SK-N-SH (cell line): Measurements from ENCODE around the gene DUSP9. TPM values are rescaled to one million over a fixed set of nuclear protein-coding genes. Genes with fewer than 3 reads are reported as not detected.
"Not testable (repeated sequence)": the region's sequence is repeated elsewhere in the genome, so short reads cannot be mapped to it uniquely, and the experiment has no call there.

ENCODE experiments used
- CTCF ChIA-PET: fragments of 300-600, 350-600 bp; formaldehyde crosslinking; extraction: SDS; loops from one replicate; lab custom pipeline; 2021; lab: Yijun Ruan, JAX
- POLR2A ChIA-PET: fragments of 350-600 bp; sonication (Branson Sonifier 250); formaldehyde crosslinking; extraction: SDS; loops from one replicate; lab custom pipeline; 2020; ENCODE audit warnings: antibody characterized with exemption, inconsistent platforms; lab: Yijun Ruan, JAX
- DNase-seq: peaks from one replicate; pipeline ENCODE4 v3.0.0; 2012
- H2AFZ ChIP-seq: fragments of 200-600 bp; sonication (generic); 2 replicates; pipeline ENCODE4 v1.8.1; 2016; ENCODE audit warnings: antibody characterized with exemption, mild to moderate bottlenecking, low read depth
- H3F3A ChIP-seq: fragments of 200-600 bp; sonication (generic); replicated peaks from 2 replicates; pipeline ENCODE3; 2016; ENCODE audit warnings: antibody characterized with exemption, mild to moderate bottlenecking; ENCODE audit not compliant: insufficient read depth
- H3K27ac ChIP-seq, 2 experiments: fragments of 200-500 bp in 1 of 2; fragments of 200-600 bp in 1 of 2; sonication (Bioruptor generic) in 1 of 2; sonication (generic), shearing (Covaris generic) in 1 of 2; 2 replicates each; pipeline versions ENCODE4 v1.5.1 to v1.6.1; 2014 to 2016; ENCODE audit warnings: low read depth in 2 of 2, inconsistent platforms in 1 of 2, low read length in 1 of 2, mild to moderate bottlenecking in 1 of 2, mixed read lengths in 1 of 2
- H3K27me3 ChIP-seq: fragments of 200-600 bp; sonication (generic), shearing (Covaris generic); 2 replicates; pipeline ENCODE4 v1.6.1; 2016; ENCODE audit warnings: mixed run types; ENCODE audit not compliant: insufficient read depth
- H3K36me3 ChIP-seq, 2 experiments: fragments of 200-500 bp in 1 of 2; fragments of 200-600 bp in 1 of 2; sonication (Bioruptor generic) in 1 of 2; sonication (generic) in 1 of 2; replicated peaks in 1 of 2; 2 replicates each; pipeline versions ENCODE3 to v1.5.1; 2014 to 2016; ENCODE audit warnings: low read length in 1 of 2, mild to moderate bottlenecking in 1 of 2; ENCODE audit not compliant: insufficient read depth in 2 of 2, control insufficient read depth in 1 of 2
- H3K4me1 ChIP-seq, 2 experiments: fragments of 200-500 bp in 1 of 2; fragments of 200-600 bp in 1 of 2; sonication (Bioruptor generic) in 1 of 2; sonication (generic), shearing (Covaris generic) in 1 of 2; 2 replicates each; pipeline versions ENCODE4 v1.5.1 to v1.6.1; 2014 to 2016; ENCODE audit warnings: low read depth in 1 of 2, low read length in 1 of 2, mixed run types in 1 of 2; ENCODE audit not compliant: insufficient read depth in 2 of 2, control insufficient read depth in 1 of 2
- H3K4me2 ChIP-seq: fragments of 200-600 bp; sonication (generic), shearing (Covaris generic); 2 replicates; pipeline ENCODE4 v1.6.1; 2017; ENCODE audit warnings: mixed run types
- H3K4me3 ChIP-seq, 2 experiments: fragments of 200-500 bp in 1 of 2; fragments of 200-600 bp in 1 of 2; sonication (Bioruptor generic) in 1 of 2; sonication (generic), shearing (Covaris generic) in 1 of 2; 2 replicates each; pipeline versions ENCODE4 v1.5.1 to v1.8.1; 2014 to 2016; ENCODE audit warnings: low read depth in 2 of 2, inconsistent platforms in 1 of 2, low read length in 1 of 2, mild to moderate bottlenecking in 1 of 2, mixed read lengths in 1 of 2, moderate library complexity in 1 of 2
- H3K79me2 ChIP-seq: fragments of 200-600 bp; sonication (generic); 2 replicates; pipeline ENCODE4 v1.8.1; 2017; ENCODE audit warnings: mild to moderate bottlenecking; ENCODE audit not compliant: insufficient read depth
- H3K9ac ChIP-seq: fragments of 200-600 bp; sonication (generic); 2 replicates; pipeline ENCODE4 v1.6.1; 2017; ENCODE audit warnings: mixed run types
- H3K9me2 ChIP-seq: fragments of 200-600 bp; sonication (generic); 2 replicates; pipeline ENCODE4 v1.6.1; 2017; ENCODE audit warnings: mixed run types
- H3K9me3 ChIP-seq: fragments of 200-600 bp; sonication (generic); 2 replicates; pipeline ENCODE4 v1.6.1; 2017; ENCODE audit warnings: mixed run types, mild to moderate bottlenecking, moderate library complexity
- H4K20me1 ChIP-seq: fragments of 200-600 bp; sonication (generic); 2 replicates; pipeline ENCODE4 v1.6.1; 2017; ENCODE audit warnings: mild to moderate bottlenecking, mixed run types; ENCODE audit not compliant: insufficient read depth
- CHD2 ChIP-seq: fragments of 150-350 bp; IDR thresholded peaks from 2 replicates; pipeline ENCODE4 v1.6.1; 2018; ENCODE audit warnings: low read length; ENCODE audit not compliant: partially characterized antibody
- EZH2phosphoT487 ChIP-seq: fragments of 200-600 bp; sonication (generic); IDR thresholded peaks from 2 replicates; pipeline ENCODE4 v1.6.1; 2017; ENCODE audit warnings: low read depth, mixed run types, mild to moderate bottlenecking, antibody characterized with exemption, moderate library complexity, borderline replicate concordance
- FOXJ3 ChIP-seq: sonication (generic); formaldehyde crosslinking; IDR thresholded peaks from 2 replicates; pipeline ENCODE4 v1.5.1; 2020; ENCODE audit warnings: mild to moderate bottlenecking, missing genetic modification reagents
- FOXM1 ChIP-seq: IDR thresholded peaks from 2 replicates; pipeline ENCODE4 v1.4.0; 2012; ENCODE audit warnings: low read depth, mild to moderate bottlenecking
- GATA2 ChIP-seq: sonication (generic); formaldehyde crosslinking; IDR thresholded peaks from 2 replicates; pipeline ENCODE4 v1.5.0; 2020; ENCODE audit warnings: mild to moderate bottlenecking, missing genetic modification reagents
- JUND ChIP-seq: IDR thresholded peaks from 2 replicates; pipeline ENCODE4 v1.4.0; 2012
- MXI1 ChIP-seq: IDR thresholded peaks from 2 replicates; pipeline ENCODE4 v1.6.1; 2012; ENCODE audit warnings: mild to moderate bottlenecking, low read depth, low read length, improper control_type of control experiment
- RAD21 ChIP-seq: IDR thresholded peaks from 2 replicates; pipeline ENCODE4 v1.6.1; 2012; ENCODE audit warnings: mild to moderate bottlenecking, low read length
- RCOR1 ChIP-seq: fragments of 150-350 bp; IDR thresholded peaks from 2 replicates; pipeline ENCODE4 v1.6.1; 2017; ENCODE audit warnings: antibody characterized with exemption, low read length
- RFX5 ChIP-seq: IDR thresholded peaks from 2 replicates; pipeline ENCODE4 v1.6.1; 2012; ENCODE audit warnings: mild to moderate bottlenecking, improper control_type of control experiment, low read length
- RXRA ChIP-seq: IDR thresholded peaks from 2 replicates; pipeline ENCODE4 v1.4.0; 2012; ENCODE audit warnings: low read depth, mild to moderate bottlenecking, borderline replicate concordance
- TAF1 ChIP-seq: IDR thresholded peaks from 2 replicates; pipeline ENCODE4 v1.6.1; 2012; ENCODE audit warnings: low read depth, mild to moderate bottlenecking, low read length, moderate library complexity, borderline replicate concordance
- WGBS: methylation state at CpG from one replicate; pipeline ENCODE4 v1.1.6; 2017; ENCODE audit warnings: low lambda C conversion rate; 5-methylcytosine and 5-hydroxymethylcytosine counted together
- polyA plus RNA-seq, 3 experiments: library from polyadenylated mRNA; depleted of rRNA; stranded (reverse); fragments of >200 nt; gene quantifications; 2 replicates each; pipeline ENCODE4 v1.2.3, GENCODE V29; 2012
- TF ChIP-seq, protein P1 (sequence below): IDR thresholded peaks from 2 replicates; pipeline ENCODE4 v1.4.0; 2012; ENCODE audit warnings: low read depth, borderline replicate concordance
- TF ChIP-seq, protein P2 (sequence below): IDR thresholded peaks from 2 replicates; pipeline ENCODE4 v1.4.0; 2012; ENCODE audit warnings: low read depth

The DUSP9 gene
- polyA plus RNA-seq, 1 of the 3 experiments (the other 2 are of a cell fraction): 0.05 TPM

DNA sequence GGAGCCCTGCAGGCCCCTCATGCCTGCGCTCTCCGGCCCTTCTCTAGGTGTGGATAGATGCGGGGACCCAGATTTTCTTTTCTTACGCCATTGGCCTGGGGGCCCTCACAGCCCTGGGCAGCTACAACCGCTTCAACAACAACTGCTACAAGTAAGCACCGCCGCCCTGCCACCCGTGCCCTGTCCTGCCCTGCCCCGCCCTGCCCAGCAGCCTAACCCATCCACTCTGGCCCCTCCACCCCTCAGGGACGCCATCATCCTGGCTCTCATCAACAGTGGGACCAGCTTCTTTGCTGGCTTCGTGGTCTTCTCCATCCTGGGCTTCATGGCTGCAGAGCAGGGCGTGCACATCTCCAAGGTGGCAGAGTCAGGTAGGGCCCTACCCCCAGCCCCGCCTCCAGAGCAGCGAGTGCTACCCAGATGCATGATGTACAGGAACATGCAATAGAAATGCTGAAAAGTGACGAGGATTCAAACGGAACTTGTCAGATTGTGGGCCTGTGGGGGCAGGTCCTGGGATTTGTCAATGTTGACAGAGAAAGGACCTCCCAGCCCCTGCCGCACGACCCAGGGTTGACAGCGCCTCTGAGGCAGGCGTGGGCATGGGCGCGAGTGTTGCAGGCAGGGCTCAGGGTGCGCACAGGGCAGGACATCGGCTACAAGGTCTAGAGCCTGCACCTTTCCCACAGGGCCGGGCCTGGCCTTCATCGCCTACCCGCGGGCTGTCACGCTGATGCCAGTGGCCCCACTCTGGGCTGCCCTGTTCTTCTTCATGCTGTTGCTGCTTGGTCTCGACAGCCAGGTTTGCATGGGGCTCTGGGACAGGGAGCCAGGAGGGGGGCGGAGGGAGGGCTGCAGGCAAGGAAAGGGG is 46.4 kb downstream of the DUSP9 start:
- Histone ChIP-seq H3K79me2 (peaks cover 12% of the 10 kb centered on the region), H4K20me1 (peaks cover 9% of the 10 kb centered on the region; the same call in 1 of the 2 replicates), H3K27me3 (no peaks in the 10 kb centered on the region; the same call in 1 of the 2 replicates), H3K27ac (no peak overlapping the region; a peak in 1 of 4 replicates), H3K9me3 (no peaks in the 10 kb centered on the region), H3K36me3 (peaks cover 0 to 2% of the 10 kb centered on the region in 2 experiments), H3F3A (no peaks in the 10 kb centered on the region), H3K4me2 (no peak overlapping the region), H3K4me3 (no peak overlapping the region), H2AFZ (no peak overlapping the region), H3K9me2 (no peaks in the 10 kb centered on the region), H3K9ac (no peak overlapping the region), H3K4me1 (peaks cover 0 to 37% of the 10 kb centered on the region in 2 experiments; a peak in 1 of 4 replicates)
- 45% methylated on average over 19 of the region's 31 CpGs for WGBS
- TF ChIP-seq JUND: no peak
- no peak for TF ChIP-seq RAD21
- TF ChIP-seq GATA2 (CRISPR knock-in tag): no peak
- TF ChIP-seq EZH2phosphoT487: no peak
- no peak for TF ChIP-seq RFX5
- TF ChIP-seq FOXJ3 (CRISPR knock-in tag): no peak
- TF ChIP-seq RCOR1: no peak
- TF ChIP-seq, protein P1, sequence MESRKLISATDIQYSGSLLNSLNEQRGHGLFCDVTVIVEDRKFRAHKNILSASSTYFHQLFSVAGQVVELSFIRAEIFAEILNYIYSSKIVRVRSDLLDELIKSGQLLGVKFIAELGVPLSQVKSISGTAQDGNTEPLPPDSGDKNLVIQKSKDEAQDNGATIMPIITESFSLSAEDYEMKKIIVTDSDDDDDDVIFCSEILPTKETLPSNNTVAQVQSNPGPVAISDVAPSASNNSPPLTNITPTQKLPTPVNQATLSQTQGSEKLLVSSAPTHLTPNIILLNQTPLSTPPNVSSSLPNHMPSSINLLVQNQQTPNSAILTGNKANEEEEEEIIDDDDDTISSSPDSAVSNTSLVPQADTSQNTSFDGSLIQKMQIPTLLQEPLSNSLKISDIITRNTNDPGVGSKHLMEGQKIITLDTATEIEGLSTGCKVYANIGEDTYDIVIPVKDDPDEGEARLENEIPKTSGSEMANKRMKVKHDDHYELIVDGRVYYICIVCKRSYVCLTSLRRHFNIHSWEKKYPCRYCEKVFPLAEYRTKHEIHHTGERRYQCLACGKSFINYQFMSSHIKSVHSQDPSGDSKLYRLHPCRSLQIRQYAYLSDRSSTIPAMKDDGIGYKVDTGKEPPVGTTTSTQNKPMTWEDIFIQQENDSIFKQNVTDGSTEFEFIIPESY: no peak
- no peak for TF ChIP-seq TAF1
- TF ChIP-seq, protein P2, sequence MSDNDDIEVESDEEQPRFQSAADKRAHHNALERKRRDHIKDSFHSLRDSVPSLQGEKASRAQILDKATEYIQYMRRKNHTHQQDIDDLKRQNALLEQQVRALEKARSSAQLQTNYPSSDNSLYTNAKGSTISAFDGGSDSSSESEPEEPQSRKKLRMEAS: no peak
- TF ChIP-seq MXI1: no peak
- TF ChIP-seq FOXM1: no peak
- no peak for TF ChIP-seq RXRA
- no peak for TF ChIP-seq CHD2
- POLR2A ChIA-PET: interaction anchor here (1.2 kb wide), 1 partner anchor 14 kb away, joined by 3 read pairs; no protein-coding TSS in a partner anchor
- CTCF ChIA-PET: interaction anchor here (1.0 to 1.3 kb wide), 3 partner anchors 15 to 154 kb away, joined by 3 to 5 read pairs (median 3); no protein-coding TSS in a partner anchor
- no peak for DNase-seq

- POLR2A ChIA-PET, H3K27me3 ChIP-seq, H2AFZ ChIP-seq, H4K20me1 ChIP-seq, H3F3A ChIP-seq, H3K36me3 ChIP-seq, DNase-seq, H3K27ac ChIP-seq, H3K9ac ChIP-seq, H3K9me3 ChIP-seq, H3K4me3 ChIP-seq, H3K9me2 ChIP-seq, H3K4me2 ChIP-seq: not testable (repeated sequence)
- 84% methylated on average over 3 of the region's 16 CpGs for WGBS
- Histone ChIP-seq H3K79me2 (peaks cover 12% of the 10 kb centered on the region), H3K4me1 (peaks cover 0 to 37% of the 10 kb centered on the region in 2 experiments; a peak in 1 of 4 replicates)
- CTCF ChIA-PET: interaction anchor here (1.0 kb wide), 1 partner anchor 85 kb away, joined by 3 read pairs; no protein-coding TSS in a partner anchor
Measured at GRCh38 chrX:153694256-153694655, 47.3 kb downstream of the DUSP9 start.
